NT2/D1 (cell line): Measurements from ENCODE around the gene PKP1.

Source experiments
- SUZ12 ChIP-seq: IDR thresholded peaks from 2 replicates; pipeline ENCODE4 v1.6.1; 2011; ENCODE audit not compliant: insufficient read length, insufficient read depth; ENCODE audit errors: extremely low read depth
- YY1 ChIP-seq: IDR thresholded peaks from 2 replicates; pipeline ENCODE4 v1.6.1; 2011; ENCODE audit not compliant: insufficient read length, insufficient read depth

DNA sequence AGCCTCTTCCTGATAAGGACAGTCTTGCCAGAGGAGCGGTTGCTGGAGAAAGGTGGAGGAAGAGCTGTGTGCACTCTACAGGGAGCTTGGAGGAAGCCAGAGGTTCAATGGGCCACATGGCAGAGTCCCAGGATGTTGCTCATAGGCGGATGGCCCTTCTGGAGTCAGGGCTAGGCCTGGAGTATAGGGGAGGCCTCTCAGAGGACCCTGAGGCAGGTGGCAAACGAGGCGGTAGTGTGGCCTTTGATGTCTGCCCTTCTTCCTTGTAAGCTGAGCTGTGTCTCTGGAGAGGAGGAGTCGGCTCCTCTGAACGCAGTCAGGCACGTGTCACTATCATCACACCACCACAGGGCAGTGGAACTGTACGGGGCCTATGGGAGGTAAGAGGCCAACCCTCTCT is 8.6 kb downstream of the PKP1 start:
- TF ChIP-seq YY1, result no peak
- no peak for TF ChIP-seq SUZ12
